GM19324 (cell line): ENCODE data around the gene SYNGR2.
A peak's percentile ranks its signal among the peaks of the same experiment; 100 is the strongest.
"Not testable (repeated sequence)": the region's sequence is repeated elsewhere in the genome, so short reads cannot be mapped to it uniquely, and the experiment has no call there.

ENCODE experiments used
- ATAC-seq: cut with Tn5 transposase; IDR thresholded peaks from one replicate; pipeline ENCODE4 v1.9.1; 2021; ENCODE audit warnings: mild to moderate bottlenecking, moderate library complexity; ENCODE audit not compliant: unreplicated experiment, low FRiP score

The SYNGR2 gene

GRCh38 chr17:78129351-78130089, 38.9 kb upstream of the SYNGR2 start:
- ATAC-seq, result no peak

- no peak for ATAC-seq
Measured at GRCh38 chr17:78130090-78130436, 38.3 kb upstream of the SYNGR2 start.

- ATAC-seq, result no peak
Measured at GRCh38 chr17:78130437-78131101, 37.8 kb upstream of the SYNGR2 start, which contains the start of gene TMC8. Gene TMC8, plus strand, starts transcription at chr17:78130771. Its CDS starts 818 bp downstream, at chr17:78131589.

- no peak for ATAC-seq
Measured at GRCh38 chr17:78131172-78132083, 37.0 kb upstream of the SYNGR2 start.

- ATAC-seq, result no peak
Measured at GRCh38 chr17:78132084-78132676, 36.2 kb upstream of the SYNGR2 start.

- ATAC-seq, result no peak
Measured at GRCh38 chr17:78132767-78133178, 35.6 kb upstream of the SYNGR2 start.

- no peak for ATAC-seq
Measured at GRCh38 chr17:78133179-78133951, 35.0 kb upstream of the SYNGR2 start.

GRCh38 chr17:78133971-78134898, 34.1 kb upstream of the SYNGR2 start:
- ATAC-seq, result no peak

- no peak for ATAC-seq
Measured at GRCh38 chr17:78134899-78135385, 33.4 kb upstream of the SYNGR2 start.

- ATAC-seq, result no peak
Measured at GRCh38 chr17:78135858-78136500, 32.4 kb upstream of the SYNGR2 start.

- no peak for ATAC-seq
Measured at GRCh38 chr17:78137392-78138203, 30.8 kb upstream of the SYNGR2 start.

- no peak for ATAC-seq
Measured at GRCh38 chr17:78138204-78139060, 29.9 kb upstream of the SYNGR2 start.

GRCh38 chr17:78139861-78140168, 28.6 kb upstream of the SYNGR2 start:
- ATAC-seq, result not testable (repeated sequence)

GRCh38 chr17:78140169-78141051, 28.0 kb upstream of the SYNGR2 start:
- peak; percentile 59 for ATAC-seq

GRCh38 chr17:78141437-78142118, 26.8 kb upstream of the SYNGR2 start:
- ATAC-seq, result no peak
